Stromal cell of bone marrow (primary cell): Measurements from ENCODE around the gene CD22.

Experiments used
- DNase-seq: peaks from one replicate; pipeline ENCODE4 v3.0.0-alpha.2; 2012; ENCODE audit warnings: low read depth

The CD22 gene

DNA sequence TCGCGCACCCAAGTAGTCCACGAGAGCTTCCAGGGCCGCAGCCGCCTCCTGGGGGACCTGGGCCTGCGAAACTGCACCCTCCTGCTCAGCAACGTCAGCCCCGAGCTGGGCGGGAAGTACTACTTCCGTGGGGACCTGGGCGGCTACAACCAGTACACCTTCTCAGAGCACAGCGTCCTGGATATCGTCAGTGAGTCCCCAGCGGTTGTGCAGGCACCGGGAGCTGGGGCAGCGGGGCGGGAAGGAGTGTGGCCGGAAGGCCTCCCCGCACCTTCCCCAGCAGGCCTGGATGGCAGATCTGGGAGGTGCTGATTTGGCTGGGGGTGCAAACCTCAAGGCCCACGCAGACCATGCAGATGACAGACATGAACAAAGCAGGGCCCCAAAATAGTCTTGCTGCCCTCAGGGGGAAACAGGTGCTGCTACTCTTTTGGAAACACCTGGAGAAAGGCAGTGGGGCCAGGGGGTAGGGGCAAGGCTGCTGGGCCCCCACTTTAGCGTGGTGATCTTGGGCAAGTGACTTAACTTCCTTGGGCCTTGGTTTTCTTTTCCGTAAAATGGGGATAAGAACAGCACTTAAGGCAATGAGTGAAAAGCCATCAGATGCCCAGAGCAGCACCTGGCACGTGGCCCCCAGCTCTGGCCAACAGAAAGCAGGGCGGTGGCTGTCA is 33.1 kb upstream of the CD22 start:
- DNase-seq: no peak

DNA sequence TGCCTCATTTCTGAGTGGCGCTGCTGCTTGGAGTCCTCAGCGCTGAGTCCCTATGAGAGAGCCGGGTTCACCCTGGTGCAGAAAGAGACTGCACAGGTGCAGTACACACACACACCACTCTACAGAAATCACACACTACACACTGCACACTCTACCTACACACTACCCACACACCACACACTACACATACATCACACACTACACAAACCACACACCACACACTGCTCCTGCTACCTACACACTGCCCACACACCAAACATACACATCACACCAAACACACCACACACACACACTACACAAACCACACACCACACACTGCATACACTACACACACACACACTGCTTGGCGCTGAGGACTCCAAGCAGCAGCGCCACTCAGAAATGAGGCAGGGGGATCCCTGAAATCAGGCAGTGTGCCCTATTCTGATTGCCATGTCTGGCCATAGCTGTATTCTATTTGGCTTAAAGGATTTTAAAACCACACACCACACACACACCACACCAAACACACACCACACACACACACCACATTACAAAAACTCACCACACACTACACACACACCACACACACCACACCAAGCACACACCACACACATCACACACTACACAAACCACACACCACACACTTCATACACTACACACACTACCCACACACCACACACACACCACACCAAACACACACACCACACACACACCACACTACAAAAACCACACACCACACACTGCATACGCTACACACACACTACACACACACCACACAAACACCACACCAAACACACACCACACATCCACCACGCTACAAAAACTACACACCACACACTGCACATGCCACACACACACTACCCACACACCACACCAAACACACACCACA is 32.1 kb upstream of the CD22 start:
- DNase-seq: no peak

DNA sequence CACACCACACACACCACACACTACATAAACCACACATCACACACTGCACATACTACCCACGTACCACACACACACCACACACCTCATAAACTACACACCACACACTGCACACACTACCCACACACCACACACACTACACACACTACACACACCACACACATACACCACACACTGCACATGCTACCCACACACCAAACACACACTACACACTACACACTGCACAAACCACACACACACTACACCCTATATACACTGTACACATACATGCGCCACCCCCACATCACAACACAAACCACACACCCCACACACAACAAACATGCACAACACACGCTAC is 31.5 kb upstream of the CD22 start:
- DNase-seq: no peak

DNA sequence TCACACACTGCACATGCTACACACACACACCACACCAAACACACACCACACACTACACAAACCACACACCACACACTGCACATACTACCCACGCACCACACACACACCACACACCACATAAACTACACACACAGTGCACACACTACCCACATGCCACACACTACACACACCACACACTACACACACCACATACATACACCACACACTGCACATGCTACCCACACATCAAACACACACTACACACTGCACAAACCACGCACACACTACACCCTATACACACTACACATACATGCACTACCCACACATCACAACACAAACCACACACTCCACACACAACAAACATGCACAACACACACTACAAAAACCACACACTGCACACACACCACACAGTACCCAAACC is 31.1 kb upstream of the CD22 start:
- DNase-seq: no peak

DNA sequence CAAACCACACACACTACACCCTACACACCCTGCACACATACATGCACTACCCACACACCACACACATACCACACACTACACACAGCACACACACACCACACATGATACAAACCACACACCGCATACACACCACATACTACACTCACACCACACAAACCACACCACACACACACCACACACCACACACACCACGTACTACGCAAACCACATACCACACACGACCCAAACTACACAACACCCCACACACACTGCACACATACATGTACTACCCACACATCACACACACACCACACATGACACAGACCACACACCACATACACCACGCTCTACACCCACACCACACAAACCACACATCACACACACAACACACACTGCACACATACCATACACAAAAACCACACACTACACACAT is 30.4 kb upstream of the CD22 start:
- DNase-seq: no peak

DNA sequence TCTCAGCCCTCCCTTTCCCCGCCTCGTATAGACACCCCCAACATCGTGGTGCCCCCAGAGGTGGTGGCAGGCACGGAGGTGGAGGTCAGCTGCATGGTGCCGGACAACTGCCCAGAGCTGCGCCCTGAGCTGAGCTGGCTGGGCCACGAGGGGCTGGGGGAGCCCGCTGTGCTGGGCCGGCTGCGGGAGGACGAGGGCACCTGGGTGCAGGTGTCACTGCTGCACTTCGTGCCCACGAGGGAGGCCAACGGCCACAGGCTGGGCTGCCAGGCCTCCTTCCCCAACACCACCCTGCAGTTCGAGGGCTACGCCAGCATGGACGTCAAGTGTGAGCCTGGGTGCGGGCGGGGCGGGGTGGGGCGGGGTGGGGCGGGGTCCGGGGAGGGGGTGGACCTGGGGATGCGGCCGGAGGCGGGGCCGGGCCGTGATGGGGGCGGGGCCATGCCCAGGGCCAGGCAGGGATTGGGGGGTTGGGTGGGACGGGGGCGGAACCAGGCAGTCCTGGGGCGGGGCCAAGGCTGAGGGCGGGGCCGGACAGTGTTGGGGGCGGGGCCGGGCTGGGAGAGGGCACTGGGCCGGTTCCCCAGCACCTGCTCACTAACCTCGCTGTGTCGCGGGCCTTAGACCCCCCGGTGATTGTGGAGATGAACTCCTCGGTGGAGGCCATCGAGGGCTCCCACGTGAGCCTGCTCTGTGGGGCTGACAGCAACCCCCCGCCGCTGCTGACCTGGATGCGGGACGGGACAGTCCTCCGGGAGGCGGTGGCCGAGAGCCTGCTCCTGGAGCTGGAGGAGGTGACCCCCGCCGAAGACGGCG is 29.3 kb upstream of the CD22 start:
- no peak for DNase-seq

DNA sequence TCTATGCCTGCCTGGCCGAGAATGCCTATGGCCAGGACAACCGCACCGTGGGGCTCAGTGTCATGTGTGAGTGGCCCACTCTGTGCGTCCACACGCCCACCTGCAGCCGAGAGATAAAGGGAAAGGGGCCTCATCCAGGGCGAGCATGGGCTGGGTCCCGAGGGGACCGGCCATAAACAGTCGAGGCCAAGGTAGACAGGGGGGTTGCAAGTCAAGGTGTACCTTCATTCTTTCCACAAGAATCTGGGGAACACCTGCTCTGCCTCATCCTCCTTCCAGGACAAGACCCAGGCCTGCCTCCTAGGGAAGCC is 28.7 kb upstream of the CD22 start:
- DNase-seq: no peak

DNA sequence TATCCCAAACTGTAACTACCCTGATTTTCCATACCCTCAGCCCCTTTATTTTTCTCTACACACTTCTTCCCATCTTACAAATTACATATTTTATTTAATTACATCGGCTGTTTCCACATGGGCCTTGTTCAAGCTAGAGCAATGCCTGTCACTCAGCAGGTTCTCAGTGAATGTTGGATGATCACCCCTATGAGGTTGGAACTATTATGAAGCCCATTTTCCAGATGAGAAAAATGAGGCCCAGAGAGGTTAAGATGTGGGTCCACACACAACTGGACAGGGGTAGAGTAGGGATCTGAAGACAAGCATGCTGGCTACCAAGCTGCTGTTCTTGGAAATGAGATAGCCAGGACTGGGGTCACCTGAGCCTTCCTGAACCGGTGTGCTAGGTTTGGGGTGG is 27.0 kb upstream of the CD22 start:
- DNase-seq: no peak

DNA sequence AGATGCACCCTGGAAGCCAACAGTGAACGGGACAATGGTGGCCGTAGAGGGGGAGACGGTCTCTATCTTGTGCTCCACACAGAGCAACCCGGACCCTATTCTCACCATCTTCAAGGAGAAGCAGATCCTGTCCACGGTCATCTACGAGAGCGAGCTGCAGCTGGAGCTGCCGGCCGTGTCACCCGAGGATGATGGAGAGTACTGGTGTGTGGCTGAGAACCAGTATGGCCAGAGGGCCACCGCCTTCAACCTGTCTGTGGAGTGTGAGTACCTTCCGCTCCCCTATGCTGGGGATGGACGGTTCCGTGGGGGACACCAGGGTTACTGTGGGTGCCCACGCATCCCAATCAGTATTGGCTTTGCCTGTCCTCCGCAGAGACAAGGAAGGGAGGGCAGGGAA is 26.5 kb upstream of the CD22 start:
- no peak for DNase-seq

DNA sequence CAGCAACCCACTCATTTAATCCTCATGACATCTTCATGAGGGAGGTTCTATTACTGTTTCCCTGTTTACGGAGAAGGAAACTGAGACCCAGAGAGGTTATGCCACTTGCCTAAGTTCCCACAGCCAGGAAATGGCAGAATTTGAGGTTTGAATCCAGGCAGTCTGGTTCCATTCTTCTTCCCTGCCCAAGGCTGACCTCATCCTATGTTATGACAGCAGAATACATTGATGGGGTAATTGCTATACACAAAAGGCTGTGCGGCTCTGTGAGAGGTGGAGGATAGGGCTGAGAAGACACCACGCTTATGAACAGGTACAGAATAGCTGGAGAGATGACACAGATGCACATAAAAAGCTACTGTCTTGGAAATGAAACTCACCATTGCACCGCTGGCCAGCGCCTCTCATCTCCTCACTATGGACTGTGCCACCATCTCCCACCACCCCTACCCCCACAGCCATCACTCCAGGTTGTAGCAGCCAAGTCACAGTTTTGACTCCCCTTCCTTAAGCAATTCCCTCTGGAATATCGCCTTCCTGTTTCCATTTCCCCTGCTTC is 25.6 kb upstream of the CD22 start:
- no peak for DNase-seq

DNA sequence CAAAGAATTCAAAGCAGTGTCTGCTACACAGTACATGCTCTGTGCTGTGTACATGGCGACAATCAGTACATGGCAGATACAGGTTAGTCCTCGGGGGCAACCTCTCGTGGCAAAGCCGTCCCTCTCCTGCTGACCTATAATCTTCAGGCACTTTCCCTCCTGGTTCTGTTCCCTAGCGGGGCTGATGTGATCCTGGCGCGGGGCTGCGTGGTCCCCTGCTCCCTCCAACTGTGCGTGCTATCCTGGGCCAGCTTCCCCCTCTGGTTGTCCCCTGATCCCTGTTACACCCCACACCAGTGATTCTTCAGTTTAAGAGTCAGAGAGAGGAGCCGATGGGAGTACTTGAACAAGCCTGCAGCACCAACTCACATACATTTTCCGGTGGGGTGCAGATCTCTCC is 25.0 kb upstream of the CD22 start:
- DNase-seq: no peak

DNA sequence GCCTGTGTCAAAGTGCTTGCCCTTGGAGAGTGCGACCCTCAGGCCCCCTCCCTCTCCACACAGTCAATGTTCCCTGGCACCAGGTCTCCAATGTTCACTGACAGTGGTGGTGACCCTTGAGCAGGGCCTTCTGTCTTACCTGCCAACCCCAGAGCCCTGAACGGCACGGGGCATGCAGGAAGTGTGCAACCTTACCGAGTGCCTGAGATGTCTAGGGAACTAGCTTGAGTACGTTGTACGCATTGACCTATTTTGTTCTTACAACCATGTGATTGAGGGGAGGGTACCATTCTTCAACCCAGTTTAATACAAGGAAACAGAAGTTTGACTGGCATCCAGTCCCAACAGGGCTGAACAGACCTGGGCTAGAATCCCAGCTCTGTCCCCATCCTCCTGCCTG is 23.8 kb upstream of the CD22 start:
- no peak for DNase-seq

DNA sequence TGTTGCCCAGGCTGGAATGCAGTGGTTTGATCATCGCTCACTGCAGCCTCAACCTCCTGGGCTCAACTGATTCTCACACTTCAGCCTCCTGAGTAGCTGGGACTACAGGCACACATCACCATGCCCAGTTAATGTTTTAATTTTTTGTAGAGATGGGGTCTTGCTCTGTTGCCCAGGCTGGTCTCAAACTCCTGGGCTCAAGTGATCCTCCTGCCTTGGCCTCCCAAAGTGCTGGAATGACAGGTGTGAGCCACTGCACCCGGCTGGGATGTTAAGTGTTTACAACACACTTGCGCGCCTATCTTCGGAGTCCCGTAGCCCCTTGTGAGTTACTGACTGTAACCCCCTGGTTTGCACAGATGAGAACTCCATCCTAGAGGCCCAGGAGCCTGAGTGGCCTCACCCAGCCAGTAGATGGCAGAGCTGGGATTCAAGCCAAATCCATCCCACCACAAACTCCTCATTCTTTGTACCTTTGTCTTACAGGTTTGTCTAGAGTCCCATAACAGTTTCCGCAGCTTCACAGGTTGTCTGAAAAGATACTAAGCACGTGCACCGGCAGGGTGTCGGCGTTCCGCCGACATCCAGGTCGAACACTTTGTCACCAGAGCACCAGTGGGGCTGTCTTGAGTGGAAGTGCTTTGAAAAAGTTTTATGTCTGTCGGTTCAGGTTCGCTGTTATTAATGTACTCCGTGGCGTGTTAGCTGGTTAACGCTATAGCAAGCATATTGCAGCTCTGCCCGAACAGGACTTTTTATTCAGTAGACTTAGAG is 22.3 kb upstream of the CD22 start:
- DNase-seq: no peak

DNA sequence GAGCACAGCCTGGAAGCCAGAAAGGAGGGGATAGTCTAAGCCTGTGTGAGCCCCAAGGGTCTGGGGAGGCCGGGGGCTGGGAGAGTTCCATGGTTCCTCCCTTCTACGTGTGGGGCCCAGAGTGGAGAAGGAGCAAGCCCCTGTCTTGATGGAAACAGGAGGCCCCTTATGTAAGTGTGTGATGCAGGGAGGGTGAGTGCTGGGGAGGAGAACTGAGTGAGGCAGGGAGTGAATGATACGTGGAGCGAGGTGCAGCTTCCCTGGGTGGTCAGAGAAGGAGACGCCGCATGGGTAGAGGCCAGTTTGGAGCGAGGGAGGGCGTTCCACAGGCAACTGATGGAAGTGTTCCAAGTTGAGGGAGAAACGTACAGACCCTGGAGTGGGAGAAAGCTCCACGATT is 21.1 kb upstream of the CD22 start:
- no peak for DNase-seq

DNA sequence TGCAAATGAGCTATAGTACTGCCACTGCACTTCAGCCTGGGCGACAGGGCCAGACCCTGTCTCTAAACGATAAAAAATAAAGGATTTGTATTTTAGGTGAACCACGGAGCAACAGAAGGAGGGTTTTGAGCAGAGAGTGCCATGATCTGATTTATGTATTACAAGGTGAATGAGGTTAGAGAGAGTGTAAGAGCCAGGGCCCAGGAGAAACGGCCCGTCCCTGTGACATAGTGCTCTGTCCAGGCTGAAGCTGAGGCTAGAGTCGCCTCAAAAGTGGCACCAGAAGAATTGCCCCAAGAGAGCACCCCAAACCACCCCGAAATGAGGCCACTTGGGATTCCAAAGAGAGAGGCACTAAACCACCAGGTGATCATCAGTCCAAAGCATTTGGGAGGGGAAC is 20.1 kb upstream of the CD22 start:
- no peak for DNase-seq

DNA sequence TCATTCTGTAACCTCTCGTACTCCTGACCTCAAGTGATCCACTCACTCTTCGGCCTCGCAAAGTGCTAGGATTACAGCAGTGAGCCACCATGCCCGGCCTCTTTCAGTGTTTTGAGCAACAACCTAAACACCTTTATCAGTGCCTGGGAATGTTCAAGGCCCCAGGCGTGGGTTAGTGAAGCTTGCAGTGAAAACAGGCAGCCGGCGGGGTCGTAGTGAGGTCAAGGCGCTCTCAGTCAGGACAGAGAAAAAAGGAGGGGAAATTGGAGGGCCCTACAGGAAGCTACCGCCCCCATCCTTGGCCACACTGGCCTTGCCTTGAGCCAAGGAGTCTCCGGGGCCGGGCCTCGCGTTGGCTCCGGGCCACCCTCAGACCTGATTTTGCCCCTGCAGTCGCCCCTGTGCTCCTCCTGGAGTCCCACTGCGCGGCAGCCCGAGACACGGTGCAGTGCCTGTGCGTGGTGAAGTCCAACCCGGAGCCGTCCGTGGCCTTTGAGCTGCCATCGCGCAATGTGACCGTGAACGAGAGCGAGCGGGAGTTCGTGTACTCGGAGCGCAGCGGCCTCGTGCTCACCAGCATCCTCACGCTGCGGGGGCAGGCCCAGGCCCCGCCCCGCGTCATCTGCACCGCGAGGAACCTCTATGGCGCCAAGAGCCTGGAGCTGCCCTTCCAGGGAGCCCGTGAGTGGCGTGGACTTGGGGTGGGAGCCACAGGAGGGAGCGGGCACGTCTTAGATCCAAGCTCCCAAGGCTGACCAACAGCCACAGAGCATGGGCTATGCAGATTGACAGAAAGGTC is 19.3 kb upstream of the CD22 start:
- no peak for DNase-seq

DNA sequence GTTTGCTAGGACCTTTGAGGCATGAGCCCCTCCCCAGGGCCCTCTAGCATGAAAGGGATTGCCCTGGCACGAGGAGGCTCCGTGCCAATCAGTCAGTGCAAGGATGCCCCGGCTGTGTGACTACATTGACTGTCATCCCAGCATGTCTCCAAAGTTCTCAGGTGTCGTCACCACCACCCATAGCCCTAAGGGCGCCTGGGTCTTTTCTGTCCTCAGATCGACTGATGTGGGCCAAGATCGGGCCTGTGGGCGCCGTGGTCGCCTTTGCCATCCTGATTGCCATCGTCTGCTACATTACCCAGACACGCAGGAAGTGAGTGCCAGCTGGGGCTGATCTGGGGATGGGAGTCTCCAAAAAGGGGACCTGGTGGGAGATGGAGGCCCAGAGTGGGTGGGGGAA is 18.7 kb upstream of the CD22 start:
- DNase-seq: no peak

DNA sequence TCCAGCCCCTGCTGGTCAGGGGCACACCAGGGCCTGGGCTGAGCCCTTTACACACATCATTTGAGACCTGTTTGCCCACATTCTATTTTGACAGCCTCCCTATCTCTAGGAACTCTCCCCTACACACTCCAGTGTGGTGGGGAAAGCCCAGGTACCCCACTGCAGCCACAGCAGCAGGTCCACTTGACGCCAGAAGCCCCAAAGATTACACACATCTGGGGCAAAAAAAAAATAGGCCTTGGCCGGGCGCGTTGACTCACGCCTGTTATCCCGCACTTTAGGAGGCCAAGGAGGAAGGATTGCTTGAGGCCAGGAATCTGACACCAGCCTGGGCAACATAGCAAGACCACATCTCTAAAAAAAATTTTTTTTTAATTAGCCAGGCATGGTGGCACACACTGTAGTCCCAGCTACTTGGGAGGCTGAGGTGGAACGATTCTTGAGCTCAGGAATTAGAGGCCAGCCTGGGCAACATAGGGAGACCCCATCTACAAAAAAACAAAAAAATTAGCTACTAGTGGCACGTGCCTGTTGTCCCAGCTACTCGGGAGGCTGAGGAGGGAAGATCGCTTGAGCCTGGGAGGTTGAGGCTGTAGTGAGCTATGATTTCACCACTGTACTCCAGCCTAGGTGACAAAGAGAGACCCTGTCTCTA is 18.0 kb upstream of the CD22 start:
- no peak for DNase-seq

DNA sequence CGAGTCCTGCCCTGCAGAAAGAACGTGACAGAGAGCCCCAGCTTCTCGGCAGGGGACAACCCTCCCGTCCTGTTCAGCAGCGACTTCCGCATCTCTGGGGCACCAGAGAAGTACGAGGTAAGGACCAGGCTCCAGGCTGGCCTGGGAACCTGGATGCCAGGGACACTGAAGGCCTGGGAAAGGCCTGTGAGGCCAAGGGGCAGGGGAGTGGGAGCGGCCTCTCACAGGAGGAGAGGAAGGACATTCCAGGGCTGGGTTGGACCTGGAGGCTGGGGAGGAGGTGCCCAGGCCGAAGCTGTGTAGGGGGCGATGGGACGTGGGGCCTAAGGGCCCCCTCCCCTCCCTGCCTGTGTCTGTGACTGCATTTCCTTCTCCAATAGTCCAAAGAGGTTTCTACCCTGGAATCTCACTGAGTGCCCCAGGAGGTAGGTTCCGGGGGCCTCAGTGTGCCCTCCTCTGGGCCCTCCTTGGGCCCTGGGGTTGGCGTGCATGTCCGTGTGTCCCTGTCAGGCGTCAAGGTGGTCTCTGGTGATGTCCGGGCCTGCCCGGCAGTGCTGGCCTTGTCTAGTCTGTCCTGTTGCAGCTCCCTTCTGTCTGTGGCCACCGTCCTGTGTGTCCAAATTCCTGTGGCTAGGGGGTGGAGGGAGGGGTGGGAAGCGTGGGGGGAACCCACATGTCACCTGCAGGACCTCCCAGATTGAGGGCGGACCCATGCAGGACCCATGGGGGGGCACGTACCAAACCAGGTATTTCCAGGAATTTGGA is 16.9 kb upstream of the CD22 start:
- no peak for DNase-seq

DNA sequence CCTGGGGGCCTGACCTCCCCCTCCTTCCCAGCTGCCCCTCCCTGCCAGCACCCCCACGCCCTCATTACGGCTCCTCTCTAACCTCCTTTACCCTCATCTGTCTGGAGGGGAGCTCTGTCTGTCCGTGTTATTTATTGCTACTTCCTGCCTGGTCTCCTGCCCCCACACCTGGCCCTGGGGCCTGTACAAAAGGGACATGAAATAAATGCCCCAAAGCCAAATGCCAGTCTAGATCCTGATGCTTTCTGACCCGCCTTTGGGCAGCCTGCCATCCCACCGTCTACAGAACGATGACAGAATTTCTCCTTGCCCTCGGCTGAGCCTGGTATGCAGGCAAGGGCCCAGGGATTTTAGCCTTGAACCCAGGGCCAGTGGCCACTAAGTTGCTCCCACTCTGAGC is 15.4 kb upstream of the CD22 start:
- DNase-seq: no peak
